ENCODE data around the gene BTK.

DNA sequence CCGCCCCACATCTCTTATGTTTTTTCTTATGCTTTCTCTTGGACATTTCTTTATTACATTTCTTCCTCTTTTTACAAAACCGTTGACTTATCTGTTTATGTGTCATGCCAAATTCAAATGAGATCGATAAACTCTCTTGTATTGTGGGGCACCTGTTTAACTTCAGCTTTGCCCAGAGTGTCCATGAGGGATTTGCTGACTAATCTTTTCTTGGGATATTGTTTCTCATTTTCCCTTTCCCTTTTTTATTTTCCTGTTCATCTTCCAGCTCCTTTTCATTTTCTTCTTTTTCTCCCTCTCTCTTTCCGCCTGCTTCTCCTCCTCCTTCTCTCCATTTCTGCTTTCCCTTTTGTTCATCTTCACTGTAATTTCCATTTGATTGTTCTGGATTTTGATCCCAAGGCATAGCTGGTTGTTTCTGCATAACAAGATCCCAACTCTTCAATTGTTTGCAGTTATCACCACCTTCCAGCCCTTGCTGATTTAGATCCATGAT lies 48.2 kb downstream of the BTK start:
- TF ChIP-seq, protein P1, sequence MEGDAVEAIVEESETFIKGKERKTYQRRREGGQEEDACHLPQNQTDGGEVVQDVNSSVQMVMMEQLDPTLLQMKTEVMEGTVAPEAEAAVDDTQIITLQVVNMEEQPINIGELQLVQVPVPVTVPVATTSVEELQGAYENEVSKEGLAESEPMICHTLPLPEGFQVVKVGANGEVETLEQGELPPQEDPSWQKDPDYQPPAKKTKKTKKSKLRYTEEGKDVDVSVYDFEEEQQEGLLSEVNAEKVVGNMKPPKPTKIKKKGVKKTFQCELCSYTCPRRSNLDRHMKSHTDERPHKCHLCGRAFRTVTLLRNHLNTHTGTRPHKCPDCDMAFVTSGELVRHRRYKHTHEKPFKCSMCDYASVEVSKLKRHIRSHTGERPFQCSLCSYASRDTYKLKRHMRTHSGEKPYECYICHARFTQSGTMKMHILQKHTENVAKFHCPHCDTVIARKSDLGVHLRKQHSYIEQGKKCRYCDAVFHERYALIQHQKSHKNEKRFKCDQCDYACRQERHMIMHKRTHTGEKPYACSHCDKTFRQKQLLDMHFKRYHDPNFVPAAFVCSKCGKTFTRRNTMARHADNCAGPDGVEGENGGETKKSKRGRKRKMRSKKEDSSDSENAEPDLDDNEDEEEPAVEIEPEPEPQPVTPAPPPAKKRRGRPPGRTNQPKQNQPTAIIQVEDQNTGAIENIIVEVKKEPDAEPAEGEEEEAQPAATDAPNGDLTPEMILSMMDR (IDR thresholded peaks at IDR 0.05; ENCODE audit: low read depth, low read length), result no peak
- TF ChIP-seq EZH2phosphoT487 (IDR thresholded peaks at IDR 0.05; ENCODE audit: low read depth), result no peak

Data from OCI-LY3 (cell line).